ENCODE results near the gene MSANTD1. TPM values are rescaled to one million over a fixed set of nuclear protein-coding genes. Genes with fewer than 3 reads are reported as not detected.

MSANTD1 gene
- total RNA-seq, 2 donors from 2014 or later = not detected

DNA sequence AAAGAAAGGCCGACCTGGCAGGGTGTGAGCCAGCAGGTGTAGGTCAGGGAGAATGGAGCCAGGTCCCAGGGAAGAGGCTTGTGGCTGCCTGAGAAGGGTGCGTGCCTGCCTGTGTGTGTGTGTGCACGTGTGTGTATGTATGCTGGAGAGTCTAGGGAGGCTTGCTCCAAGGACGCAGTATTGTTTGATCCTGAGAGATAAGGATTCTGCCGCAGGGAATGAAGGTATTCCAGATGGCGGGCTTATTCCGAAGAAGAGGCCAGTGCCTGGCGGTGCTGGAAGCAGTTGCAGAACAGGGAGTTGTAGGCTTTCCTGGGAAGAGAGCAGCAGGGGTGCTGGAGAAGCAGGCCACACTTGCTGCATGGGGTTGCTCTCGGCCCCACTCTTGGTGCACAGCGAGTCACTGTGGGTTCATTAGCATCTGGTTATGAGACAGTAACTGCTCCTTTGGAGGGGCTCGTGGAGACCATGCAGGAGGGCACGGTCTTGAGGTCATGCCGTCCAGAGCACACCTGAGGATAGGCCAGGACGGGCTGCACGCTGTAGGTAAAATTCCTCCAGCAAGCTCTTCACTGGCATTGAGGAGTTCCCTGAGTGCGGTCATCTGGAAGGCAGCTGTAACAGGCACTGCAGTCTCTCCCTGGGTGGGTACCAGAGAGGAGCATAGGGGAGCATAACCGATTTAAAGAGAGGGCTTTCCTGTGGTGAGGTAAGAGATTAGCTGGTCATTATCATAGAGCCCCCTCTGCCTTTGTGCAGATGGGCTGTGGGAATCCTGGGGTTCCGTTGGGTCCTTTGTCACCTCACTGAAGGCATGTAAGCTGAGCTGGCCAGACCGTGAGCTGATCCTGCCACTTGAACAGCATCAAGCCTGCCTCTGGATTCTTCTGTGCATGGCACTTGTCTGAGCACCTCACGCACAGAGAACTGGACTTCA is 29.9 kb upstream of the MSANTD1 start:
- H3K4me1 ChIP-seq = no peaks in the 10 kb centered on the region
- H3K27me3 ChIP-seq = no peaks in the 10 kb centered on the region
- peaks cover 90% of the 10 kb centered on the region for H3K36me3 ChIP-seq
- H3K9me3 ChIP-seq = no peaks in the 10 kb centered on the region
- TF ChIP-seq, protein P1, sequence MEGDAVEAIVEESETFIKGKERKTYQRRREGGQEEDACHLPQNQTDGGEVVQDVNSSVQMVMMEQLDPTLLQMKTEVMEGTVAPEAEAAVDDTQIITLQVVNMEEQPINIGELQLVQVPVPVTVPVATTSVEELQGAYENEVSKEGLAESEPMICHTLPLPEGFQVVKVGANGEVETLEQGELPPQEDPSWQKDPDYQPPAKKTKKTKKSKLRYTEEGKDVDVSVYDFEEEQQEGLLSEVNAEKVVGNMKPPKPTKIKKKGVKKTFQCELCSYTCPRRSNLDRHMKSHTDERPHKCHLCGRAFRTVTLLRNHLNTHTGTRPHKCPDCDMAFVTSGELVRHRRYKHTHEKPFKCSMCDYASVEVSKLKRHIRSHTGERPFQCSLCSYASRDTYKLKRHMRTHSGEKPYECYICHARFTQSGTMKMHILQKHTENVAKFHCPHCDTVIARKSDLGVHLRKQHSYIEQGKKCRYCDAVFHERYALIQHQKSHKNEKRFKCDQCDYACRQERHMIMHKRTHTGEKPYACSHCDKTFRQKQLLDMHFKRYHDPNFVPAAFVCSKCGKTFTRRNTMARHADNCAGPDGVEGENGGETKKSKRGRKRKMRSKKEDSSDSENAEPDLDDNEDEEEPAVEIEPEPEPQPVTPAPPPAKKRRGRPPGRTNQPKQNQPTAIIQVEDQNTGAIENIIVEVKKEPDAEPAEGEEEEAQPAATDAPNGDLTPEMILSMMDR (IDR thresholded peaks at IDR 0.05) = no peak
- H3K27ac ChIP-seq = no peak overlapping the region
- DNase-seq (ENCODE audit: low spot score) = no peak
- no peak overlapping the region for H3K4me3 ChIP-seq

GRCh38 chr4:3219761-3220475 is 29.0 kb upstream of the MSANTD1 start:
- Histone ChIP-seq H3K9me3 (no peaks in the 10 kb centered on the region), H3K36me3 (peaks cover 93% of the 10 kb centered on the region), H3K4me1 (no peaks in the 10 kb centered on the region), H3K27me3 (no peaks in the 10 kb centered on the region), H3K4me3 (no peak overlapping the region), H3K27ac (no peak overlapping the region)
- no peak for DNase-seq (ENCODE audit: low spot score)
- TF ChIP-seq, protein P1 (IDR thresholded peaks at IDR 0.05) = no peak

DNA sequence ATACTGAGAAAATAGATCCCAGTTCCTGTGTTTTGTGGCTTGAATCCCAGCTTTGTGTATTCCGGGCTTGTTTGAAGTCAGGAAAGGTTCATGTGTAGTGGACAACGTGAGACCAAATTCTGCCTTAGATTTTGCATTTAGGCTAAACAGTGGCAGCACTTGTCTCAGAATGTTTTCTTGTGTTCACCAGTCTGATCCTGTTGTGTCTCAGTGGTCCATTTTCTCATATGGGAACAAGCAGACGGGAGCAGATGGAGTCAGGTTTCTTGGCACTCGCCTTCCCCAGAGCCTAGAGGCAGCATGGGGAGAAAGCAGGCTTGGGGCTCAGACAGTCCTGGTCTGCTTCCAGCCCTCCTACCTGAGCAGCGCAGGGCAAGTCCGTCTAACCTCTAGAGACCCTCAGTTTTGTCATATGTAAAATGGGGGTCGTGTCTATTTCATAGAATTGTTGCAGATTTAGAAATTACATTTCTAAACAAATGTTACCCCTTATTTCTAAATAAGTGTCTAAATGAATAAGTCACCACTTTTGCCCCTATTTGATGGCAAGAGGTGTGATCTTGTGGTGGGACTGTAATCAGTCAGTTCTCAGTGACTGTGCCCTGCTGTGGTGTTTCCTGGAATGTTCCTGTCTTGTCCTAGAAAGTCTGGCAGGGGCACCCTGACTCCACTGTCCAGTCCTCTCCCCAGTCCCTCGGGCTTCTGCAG is 28.3 kb upstream of the MSANTD1 start:
- H3K4me1 ChIP-seq = no peaks in the 10 kb centered on the region
- H3K27ac ChIP-seq = no peak overlapping the region
- TF ChIP-seq, protein P1 (IDR thresholded peaks at IDR 0.05) = no peak
- no peaks in the 10 kb centered on the region for H3K9me3 ChIP-seq
- H3K4me3 ChIP-seq = no peak overlapping the region
- no peaks in the 10 kb centered on the region for H3K27me3 ChIP-seq
- H3K36me3 ChIP-seq = peaks cover 87% of the 10 kb centered on the region
- no peak for DNase-seq (ENCODE audit: low spot score)

DNA sequence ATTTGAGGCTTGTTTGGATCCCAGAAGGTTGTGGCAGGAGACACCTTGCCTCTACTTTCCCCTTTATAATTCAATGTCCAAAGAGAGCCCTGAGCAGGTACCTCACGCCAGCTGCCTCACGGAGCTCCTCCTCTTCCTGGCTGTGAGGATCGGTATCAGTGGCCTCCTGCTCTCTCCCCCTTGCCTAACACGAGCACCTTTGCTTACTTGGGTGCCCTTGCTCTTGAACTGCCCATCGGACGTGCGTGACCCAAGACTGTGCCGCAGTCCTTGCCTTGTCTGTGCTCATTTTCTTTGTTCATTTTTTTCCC is 27.8 kb upstream of the MSANTD1 start:
- Histone ChIP-seq H3K36me3 (peaks cover 82% of the 10 kb centered on the region), H3K4me1 (no peaks in the 10 kb centered on the region), H3K27ac (no peak overlapping the region), H3K27me3 (no peaks in the 10 kb centered on the region), H3K4me3 (no peak overlapping the region), H3K9me3 (no peaks in the 10 kb centered on the region)
- no peak for DNase-seq (ENCODE audit: low spot score)
- TF ChIP-seq, protein P1 (IDR thresholded peaks at IDR 0.05) = no peak

GRCh38 chr4:3221996-3222395 is 27.0 kb upstream of the MSANTD1 start:
- DNase-seq (ENCODE audit: low spot score) = no peak
- no peaks in the 10 kb centered on the region for H3K9me3 ChIP-seq
- no peaks in the 10 kb centered on the region for H3K27me3 ChIP-seq

More at GRCh38 chr4:3221996-3222395, 27.0 kb upstream of the MSANTD1 start:
- no peak overlapping the region for H3K4me3 ChIP-seq
- H3K27ac ChIP-seq = no peak overlapping the region
- TF ChIP-seq, protein P1 (IDR thresholded peaks at IDR 0.05) = no peak
- H3K4me1 ChIP-seq = no peaks in the 10 kb centered on the region
- peaks cover 77% of the 10 kb centered on the region for H3K36me3 ChIP-seq

Measured in right atrium auricular region (tissue), 2 donors.